HG03520 (cell line): ENCODE results near the gene HSPH1.
"Not testable (repeated sequence)": the region's sequence is repeated elsewhere in the genome, so short reads cannot be mapped to it uniquely, and the experiment has no call there.

Experiments used
- ATAC-seq: cut with Tn5 transposase; IDR thresholded peaks from one replicate; pipeline ENCODE4 v1.9.1; 2021; ENCODE audit warnings: mild to moderate bottlenecking, moderate library complexity; ENCODE audit not compliant: unreplicated experiment

HSPH1 gene

GRCh38 chr13:31177813-31178495 lies 16.2 kb upstream of the HSPH1 start:
- ATAC-seq = not testable (repeated sequence)

- ATAC-seq = no peak
These were observed 14.3 kb upstream of the HSPH1 start for GRCh38 chr13:31175847-31176532.

- no peak for ATAC-seq
These were observed 12.3 kb upstream of the HSPH1 start for GRCh38 chr13:31174018-31174417.

GRCh38 chr13:31172535-31172934 lies 10.8 kb upstream of the HSPH1 start:
- no peak for ATAC-seq

GRCh38 chr13:31172001-31172400 lies 10.3 kb upstream of the HSPH1 start:
- ATAC-seq = no peak

- ATAC-seq = no peak
These were observed 7.0 kb upstream of the HSPH1 start for GRCh38 chr13:31168736-31169135.

GRCh38 chr13:31168166-31168565 lies 6.5 kb upstream of the HSPH1 start:
- ATAC-seq = peak; percentile 62

GRCh38 chr13:31167490-31167889 lies 5.8 kb upstream of the HSPH1 start:
- ATAC-seq = peak; percentile 38

GRCh38 chr13:31166591-31166990 lies 4.9 kb upstream of the HSPH1 start:
- ATAC-seq = no peak

- peak; percentile 82 for ATAC-seq
These were observed 676 bp upstream of the HSPH1 start for GRCh38 chr13:31162151-31163008.

- peak; percentile 16 for ATAC-seq
These were observed 697 bp downstream of the HSPH1 start for GRCh38 chr13:31160857-31161556.

GRCh38 chr13:31159306-31159705 lies 2.4 kb downstream of the HSPH1 start:
- no peak for ATAC-seq

- no peak for ATAC-seq
These were observed 6.8 kb downstream of the HSPH1 start for GRCh38 chr13:31154939-31155338.

GRCh38 chr13:31151837-31152236 lies 9.9 kb downstream of the HSPH1 start:
- ATAC-seq = no peak

- no peak for ATAC-seq
These were observed 11.3 kb downstream of the HSPH1 start for GRCh38 chr13:31150315-31150985.

- no peak for ATAC-seq
These were observed 12.1 kb downstream of the HSPH1 start for GRCh38 chr13:31149604-31150003.

- ATAC-seq = no peak
These were observed 16.3 kb downstream of the HSPH1 start for GRCh38 chr13:31145417-31145816.

GRCh38 chr13:31138515-31138914 lies 23.2 kb downstream of the HSPH1 start:
- ATAC-seq = no peak

- ATAC-seq = no peak
These were observed 25.0 kb downstream of the HSPH1 start for GRCh38 chr13:31136724-31137123.

- ATAC-seq = no peak
These were observed 27.5 kb downstream of the HSPH1 start for GRCh38 chr13:31134039-31134711.
